ENCODE data around the gene TCEANC.
"Not testable (repeated sequence)": the region's sequence is repeated elsewhere in the genome, so short reads cannot be mapped to it uniquely, and the experiment has no call there.

The TCEANC gene

GRCh38 chrX:13659063-13659462 lies 6.1 kb downstream of the TCEANC start:
- Histone ChIP-seq H3K9me3 (ENCODE audit: control insufficient read depth, low read depth, low read length) (no peaks in the 10 kb centered on the region), H3K27ac (ENCODE audit: low read length) (no peak overlapping the region), H3K4me3 (ENCODE audit: low read length) (peak overlapping the region; percentile 36), H3K27me3 (ENCODE audit: control insufficient read depth, insufficient read depth, low read length) (no peaks in the 10 kb centered on the region), H3K9ac (ENCODE audit: low read length) (peak overlapping the region; percentile 28), H3K4me1 (ENCODE audit: control insufficient read depth, low read depth, low read length) (peaks cover 6% of the 10 kb centered on the region), H3K36me3 (ENCODE audit: control insufficient read depth, low read depth, low read length) (peaks cover 31% of the 10 kb centered on the region)

GRCh38 chrX:13661735-13662288 lies 8.9 kb downstream of the TCEANC start:
- H3K4me1 ChIP-seq (ENCODE audit: control insufficient read depth, low read depth, low read length) = peaks cover 6% of the 10 kb centered on the region
- no peak overlapping the region for H3K4me3 ChIP-seq (ENCODE audit: low read length)
- no peaks in the 10 kb centered on the region for H3K9me3 ChIP-seq (ENCODE audit: control insufficient read depth, low read depth, low read length)
- no peaks in the 10 kb centered on the region for H3K27me3 ChIP-seq (ENCODE audit: control insufficient read depth, insufficient read depth, low read length)
- no peak overlapping the region for H3K27ac ChIP-seq (ENCODE audit: low read length)
- H3K9ac ChIP-seq (ENCODE audit: low read length) = no peak overlapping the region
- H3K36me3 ChIP-seq (ENCODE audit: control insufficient read depth, low read depth, low read length) = peaks cover 22% of the 10 kb centered on the region

GRCh38 chrX:13662355-13662791 lies 9.4 kb downstream of the TCEANC start:
- H3K9ac ChIP-seq (ENCODE audit: low read length) = no peak overlapping the region
- H3K4me3 ChIP-seq (ENCODE audit: low read length) = no peak overlapping the region
- H3K4me1 ChIP-seq (ENCODE audit: control insufficient read depth, low read depth, low read length) = peaks cover 6% of the 10 kb centered on the region
- no peaks in the 10 kb centered on the region for H3K27me3 ChIP-seq (ENCODE audit: control insufficient read depth, insufficient read depth, low read length)
- H3K36me3 ChIP-seq (ENCODE audit: control insufficient read depth, low read depth, low read length) = peaks cover 22% of the 10 kb centered on the region
- H3K9me3 ChIP-seq (ENCODE audit: control insufficient read depth, low read depth, low read length) = no peaks in the 10 kb centered on the region
- H3K27ac ChIP-seq (ENCODE audit: low read length) = no peak overlapping the region

GRCh38 chrX:13664020-13664419 lies 11.1 kb downstream of the TCEANC start:
- H3K4me1 ChIP-seq (ENCODE audit: control insufficient read depth, low read depth, low read length) = peaks cover 3% of the 10 kb centered on the region
- H3K27ac ChIP-seq (ENCODE audit: low read length) = no peak overlapping the region
- H3K36me3 ChIP-seq (ENCODE audit: control insufficient read depth, low read depth, low read length) = peaks cover 22% of the 10 kb centered on the region
- no peak overlapping the region for H3K4me3 ChIP-seq (ENCODE audit: low read length)
- no peaks in the 10 kb centered on the region for H3K9me3 ChIP-seq (ENCODE audit: control insufficient read depth, low read depth, low read length)
- no peaks in the 10 kb centered on the region for H3K27me3 ChIP-seq (ENCODE audit: control insufficient read depth, insufficient read depth, low read length)
- H3K9ac ChIP-seq (ENCODE audit: low read length) = no peak overlapping the region

- no peaks in the 10 kb centered on the region for H3K27me3 ChIP-seq (ENCODE audit: control insufficient read depth, insufficient read depth, low read length)
- H3K4me3 ChIP-seq (ENCODE audit: low read length) = no peak overlapping the region
- H3K4me1 ChIP-seq (ENCODE audit: control insufficient read depth, low read depth, low read length) = no peaks in the 10 kb centered on the region
- no peak overlapping the region for H3K9ac ChIP-seq (ENCODE audit: low read length)
- H3K36me3 ChIP-seq (ENCODE audit: control insufficient read depth, low read depth, low read length) = peaks cover 18% of the 10 kb centered on the region
- no peaks in the 10 kb centered on the region for H3K9me3 ChIP-seq (ENCODE audit: control insufficient read depth, low read depth, low read length)
- no peak overlapping the region for H3K27ac ChIP-seq (ENCODE audit: low read length)
Observed at GRCh38 chrX:13666836-13667235, 13.9 kb downstream of the TCEANC start.

- H3K27ac ChIP-seq (ENCODE audit: low read length) = no peak overlapping the region
- H3K9ac ChIP-seq (ENCODE audit: low read length) = no peak overlapping the region
- no peaks in the 10 kb centered on the region for H3K9me3 ChIP-seq (ENCODE audit: control insufficient read depth, low read depth, low read length)
- H3K4me1 ChIP-seq (ENCODE audit: control insufficient read depth, low read depth, low read length) = no peaks in the 10 kb centered on the region
- H3K36me3 ChIP-seq (ENCODE audit: control insufficient read depth, low read depth, low read length) = peaks cover 8% of the 10 kb centered on the region
- H3K4me3 ChIP-seq (ENCODE audit: low read length) = no peak overlapping the region
- H3K27me3 ChIP-seq (ENCODE audit: control insufficient read depth, insufficient read depth, low read length) = no peaks in the 10 kb centered on the region
Observed at GRCh38 chrX:13667919-13668318, 15.0 kb downstream of the TCEANC start.

GRCh38 chrX:13669246-13669737 lies 16.4 kb downstream of the TCEANC start:
- no peaks in the 10 kb centered on the region for H3K4me1 ChIP-seq (ENCODE audit: control insufficient read depth, low read depth, low read length)
- H3K9ac ChIP-seq (ENCODE audit: low read length) = no peak overlapping the region

GRCh38 chrX:13669755-13670154 lies 16.8 kb downstream of the TCEANC start:
- H3K27me3 ChIP-seq (ENCODE audit: control insufficient read depth, insufficient read depth, low read length); H3K9ac ChIP-seq (ENCODE audit: low read length); H3K9me3 ChIP-seq (ENCODE audit: control insufficient read depth, low read depth, low read length); H3K27ac ChIP-seq (ENCODE audit: low read length); H3K36me3 ChIP-seq (ENCODE audit: control insufficient read depth, low read depth, low read length); H3K4me1 ChIP-seq (ENCODE audit: control insufficient read depth, low read depth, low read length); H3K4me3 ChIP-seq (ENCODE audit: low read length): not testable (repeated sequence)

More at GRCh38 chrX:13669246-13669737, 16.4 kb downstream of the TCEANC start:
- Histone ChIP-seq H3K4me3 (ENCODE audit: low read length) (no peak overlapping the region), H3K27me3 (ENCODE audit: control insufficient read depth, insufficient read depth, low read length) (no peaks in the 10 kb centered on the region), H3K9me3 (ENCODE audit: control insufficient read depth, low read depth, low read length) (no peaks in the 10 kb centered on the region), H3K36me3 (ENCODE audit: control insufficient read depth, low read depth, low read length) (no peaks in the 10 kb centered on the region), H3K27ac (ENCODE audit: low read length) (no peak overlapping the region)

- Histone ChIP-seq H3K27me3 (ENCODE audit: control insufficient read depth, insufficient read depth, low read length) (no peaks in the 10 kb centered on the region), H3K9me3 (ENCODE audit: control insufficient read depth, low read depth, low read length) (no peaks in the 10 kb centered on the region), H3K27ac (ENCODE audit: low read length) (no peak overlapping the region), H3K36me3 (ENCODE audit: control insufficient read depth, low read depth, low read length) (no peaks in the 10 kb centered on the region), H3K4me1 (ENCODE audit: control insufficient read depth, low read depth, low read length) (no peaks in the 10 kb centered on the region), H3K4me3 (ENCODE audit: low read length) (no peak overlapping the region), H3K9ac (ENCODE audit: low read length) (no peak overlapping the region)
Observed at GRCh38 chrX:13670197-13670596, 17.3 kb downstream of the TCEANC start.

- no peak overlapping the region for H3K9ac ChIP-seq (ENCODE audit: low read length)
- H3K36me3 ChIP-seq (ENCODE audit: control insufficient read depth, low read depth, low read length) = no peaks in the 10 kb centered on the region
- no peak overlapping the region for H3K27ac ChIP-seq (ENCODE audit: low read length)
- no peaks in the 10 kb centered on the region for H3K4me1 ChIP-seq (ENCODE audit: control insufficient read depth, low read depth, low read length)
- H3K9me3 ChIP-seq (ENCODE audit: control insufficient read depth, low read depth, low read length) = no peaks in the 10 kb centered on the region
- no peak overlapping the region for H3K4me3 ChIP-seq (ENCODE audit: low read length)
- H3K27me3 ChIP-seq (ENCODE audit: control insufficient read depth, insufficient read depth, low read length) = no peaks in the 10 kb centered on the region
Observed at GRCh38 chrX:13673016-13673415, 20.1 kb downstream of the TCEANC start.

GRCh38 chrX:13676885-13677284 lies 23.9 kb downstream of the TCEANC start:
- Histone ChIP-seq H3K27ac (ENCODE audit: low read length) (no peak overlapping the region), H3K36me3 (ENCODE audit: control insufficient read depth, low read depth, low read length) (no peaks in the 10 kb centered on the region), H3K4me3 (ENCODE audit: low read length) (no peak overlapping the region), H3K27me3 (ENCODE audit: control insufficient read depth, insufficient read depth, low read length) (no peaks in the 10 kb centered on the region), H3K9me3 (ENCODE audit: control insufficient read depth, low read depth, low read length) (no peaks in the 10 kb centered on the region), H3K9ac (ENCODE audit: low read length) (no peak overlapping the region), H3K4me1 (ENCODE audit: control insufficient read depth, low read depth, low read length) (no peaks in the 10 kb centered on the region)

GRCh38 chrX:13679700-13680099 lies 26.8 kb downstream of the TCEANC start:
- H3K4me3 ChIP-seq (ENCODE audit: low read length); H3K4me1 ChIP-seq (ENCODE audit: control insufficient read depth, low read depth, low read length); H3K9me3 ChIP-seq (ENCODE audit: control insufficient read depth, low read depth, low read length); H3K36me3 ChIP-seq (ENCODE audit: control insufficient read depth, low read depth, low read length); H3K9ac ChIP-seq (ENCODE audit: low read length); H3K27ac ChIP-seq (ENCODE audit: low read length); H3K27me3 ChIP-seq (ENCODE audit: control insufficient read depth, insufficient read depth, low read length): not testable (repeated sequence)
